Esophagus squamous epithelium (tissue), 4 donors: ENCODE measurements around the gene CDK5R2.

Source experiments
- POLR2A ChIP-seq, 4 donors: fragments of 450-650 bp; IDR thresholded peaks; one replicate each; pipeline ENCODE4 v1.6.1; 2017; ENCODE audit warnings: antibody characterized with exemption in 4 of 4, mild to moderate bottlenecking in 4 of 4, moderate library complexity in 3 of 4
- TF ChIP-seq, protein P1 (sequence below), 6 experiments: fragments of 450-650 bp in 4 of 6; fragments of 200-600 bp in 2 of 6; sonication (generic) in 2 of 6; IDR thresholded peaks; one replicate each; pipeline ENCODE4 v1.5.1; 2016 to 2019; ENCODE audit warnings: antibody characterized with exemption in 6 of 6, mild to moderate bottlenecking in 4 of 6, moderate library complexity in 4 of 6

- TF ChIP-seq POLR2A (IDR thresholded peaks at IDR 0.05): no peak
- TF ChIP-seq, protein P1, sequence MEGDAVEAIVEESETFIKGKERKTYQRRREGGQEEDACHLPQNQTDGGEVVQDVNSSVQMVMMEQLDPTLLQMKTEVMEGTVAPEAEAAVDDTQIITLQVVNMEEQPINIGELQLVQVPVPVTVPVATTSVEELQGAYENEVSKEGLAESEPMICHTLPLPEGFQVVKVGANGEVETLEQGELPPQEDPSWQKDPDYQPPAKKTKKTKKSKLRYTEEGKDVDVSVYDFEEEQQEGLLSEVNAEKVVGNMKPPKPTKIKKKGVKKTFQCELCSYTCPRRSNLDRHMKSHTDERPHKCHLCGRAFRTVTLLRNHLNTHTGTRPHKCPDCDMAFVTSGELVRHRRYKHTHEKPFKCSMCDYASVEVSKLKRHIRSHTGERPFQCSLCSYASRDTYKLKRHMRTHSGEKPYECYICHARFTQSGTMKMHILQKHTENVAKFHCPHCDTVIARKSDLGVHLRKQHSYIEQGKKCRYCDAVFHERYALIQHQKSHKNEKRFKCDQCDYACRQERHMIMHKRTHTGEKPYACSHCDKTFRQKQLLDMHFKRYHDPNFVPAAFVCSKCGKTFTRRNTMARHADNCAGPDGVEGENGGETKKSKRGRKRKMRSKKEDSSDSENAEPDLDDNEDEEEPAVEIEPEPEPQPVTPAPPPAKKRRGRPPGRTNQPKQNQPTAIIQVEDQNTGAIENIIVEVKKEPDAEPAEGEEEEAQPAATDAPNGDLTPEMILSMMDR (IDR thresholded peaks at IDR 0.05): no peak
Measured at GRCh38 chr2:218990052-218990451, 30.6 kb downstream of the CDK5R2 start.
